ENCODE measurements around the gene MAST4.
A peak's percentile ranks its signal among the peaks of the same experiment; 100 is the strongest.

MAST4 gene

GRCh38 chr5:66972004-66972403 is 375.8 kb downstream of the MAST4 start:
- FAIRE-seq, result no peak

DNA sequence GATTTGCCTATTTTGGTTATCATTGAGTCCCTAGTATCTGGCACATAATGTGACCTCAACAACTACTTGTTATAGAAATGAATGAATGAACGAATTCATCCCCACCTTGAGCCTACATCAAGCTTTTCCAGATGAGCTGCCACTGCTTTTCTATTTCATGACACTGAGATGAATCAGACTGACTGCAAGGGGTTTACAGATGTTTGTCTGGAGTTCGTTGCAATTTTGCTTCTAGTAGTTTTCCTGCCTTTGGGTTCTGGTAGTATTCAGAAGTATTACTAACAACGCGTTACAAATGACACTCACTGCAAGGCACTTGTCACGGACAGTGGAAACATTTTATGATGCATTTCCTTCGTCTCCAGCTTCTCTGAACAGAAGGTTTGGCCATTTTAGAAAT is 378.1 kb downstream of the MAST4 start:
- no peak for FAIRE-seq

DNA sequence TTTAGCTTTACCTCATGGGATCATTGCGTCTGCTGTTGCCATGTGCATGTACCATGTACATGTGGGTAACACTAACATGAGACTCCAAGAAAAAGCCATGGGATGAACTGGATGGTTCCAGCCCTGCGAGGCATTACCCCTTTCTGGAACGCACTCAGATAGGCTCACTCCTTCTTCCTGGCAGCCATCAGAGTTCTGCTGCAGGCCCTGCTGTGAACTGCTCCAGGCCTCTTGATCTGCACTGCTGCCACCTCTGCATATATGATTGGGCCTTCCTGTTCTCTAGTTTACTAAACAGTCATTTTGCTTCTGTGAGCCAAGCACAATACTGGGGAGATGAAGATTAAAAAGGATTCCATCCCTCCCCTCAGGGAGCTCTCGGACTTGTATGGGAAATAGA is 379.9 kb downstream of the MAST4 start:
- FAIRE-seq, result no peak

DNA sequence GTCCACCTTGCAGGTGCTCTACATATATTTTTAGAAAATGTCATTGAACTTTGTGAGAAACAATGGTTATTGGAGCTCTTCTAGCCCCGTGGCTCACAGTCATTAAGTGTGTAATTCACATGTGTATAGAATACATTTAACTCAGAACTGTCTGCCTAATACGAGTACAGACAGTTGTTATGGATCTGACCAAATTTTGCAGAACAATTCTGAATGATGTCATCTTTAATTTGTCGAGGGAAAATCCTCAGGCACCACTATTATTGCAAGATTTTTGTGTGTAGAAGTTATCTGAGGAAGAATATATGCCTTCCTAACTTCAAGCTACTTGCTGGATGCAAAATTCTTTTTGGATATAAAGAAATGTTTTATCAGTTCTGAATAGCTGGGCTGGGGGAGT is 383.5 kb downstream of the MAST4 start:
- FAIRE-seq, result no peak

- FAIRE-seq, result no peak
Measured at GRCh38 chr5:66981266-66982055, 385.3 kb downstream of the MAST4 start.

- FAIRE-seq, result no peak
Measured at GRCh38 chr5:66982056-66982387, 385.8 kb downstream of the MAST4 start.

- FAIRE-seq, result no peak
Measured at GRCh38 chr5:66982470-66982869, 386.3 kb downstream of the MAST4 start.

DNA sequence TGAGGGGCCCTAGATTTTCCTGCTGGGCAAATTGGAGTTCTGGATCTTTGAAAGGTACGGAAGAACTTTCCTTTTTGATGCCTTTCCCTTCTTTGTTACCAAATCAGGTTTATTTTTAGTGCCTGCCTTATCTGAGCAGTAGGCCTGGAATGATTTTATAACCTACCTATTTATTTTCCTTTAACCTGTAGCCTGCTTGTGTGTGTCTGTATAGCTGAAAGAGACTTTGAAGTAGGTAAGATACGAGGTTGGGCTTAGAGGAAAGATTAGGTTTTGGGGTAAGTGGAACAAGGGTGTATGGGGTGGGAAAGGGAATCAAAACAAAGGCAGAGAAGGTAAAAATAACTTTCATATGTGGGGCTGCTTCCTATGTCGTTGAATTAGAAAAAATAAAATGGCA is 389.2 kb downstream of the MAST4 start:
- no peak for FAIRE-seq

GRCh38 chr5:66986009-66986408 is 389.8 kb downstream of the MAST4 start:
- FAIRE-seq, result no peak

DNA sequence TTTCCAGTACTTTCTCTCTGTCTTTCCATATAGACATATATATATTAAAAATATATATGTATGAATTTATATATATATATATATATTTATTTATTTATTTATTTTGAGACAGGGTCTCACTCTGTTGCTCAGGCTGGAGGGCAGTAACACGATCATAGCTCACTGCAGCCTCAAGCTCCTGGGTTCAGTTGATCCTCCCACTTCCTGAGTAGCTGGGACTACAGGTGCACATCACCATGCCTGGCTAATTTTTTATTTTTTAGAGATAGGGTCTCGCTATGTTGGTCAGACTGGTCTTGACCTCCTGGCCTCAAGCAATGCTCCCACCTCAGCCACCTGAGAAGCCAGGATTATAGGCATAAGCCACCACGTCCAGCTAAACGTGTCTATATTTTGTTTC is 390.3 kb downstream of the MAST4 start:
- FAIRE-seq, result no peak

- FAIRE-seq, result no peak
Measured at GRCh38 chr5:66987126-66987525, 390.9 kb downstream of the MAST4 start.

DNA sequence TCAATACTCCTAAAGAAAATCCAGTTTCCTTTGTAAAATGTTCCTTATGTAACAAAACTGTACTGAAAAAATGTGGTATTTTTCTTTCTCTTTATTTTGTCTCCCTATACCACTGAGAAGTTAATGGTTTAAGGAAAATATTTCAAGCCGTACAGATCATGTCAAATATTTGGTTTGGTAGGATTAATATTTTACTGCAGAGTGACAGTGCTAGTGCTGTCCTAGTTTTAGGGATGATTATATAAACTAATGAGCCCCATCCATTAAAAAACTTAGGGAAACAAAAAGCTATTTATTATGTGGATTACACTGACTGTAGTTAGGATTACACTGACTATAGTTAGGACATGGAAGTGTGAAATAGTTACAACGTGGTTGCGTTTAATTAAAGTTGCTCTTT is 391.3 kb downstream of the MAST4 start:
- no peak for FAIRE-seq

- peak; percentile 23 for FAIRE-seq
Measured at GRCh38 chr5:66987949-66988838, 392.0 kb downstream of the MAST4 start.

DNA sequence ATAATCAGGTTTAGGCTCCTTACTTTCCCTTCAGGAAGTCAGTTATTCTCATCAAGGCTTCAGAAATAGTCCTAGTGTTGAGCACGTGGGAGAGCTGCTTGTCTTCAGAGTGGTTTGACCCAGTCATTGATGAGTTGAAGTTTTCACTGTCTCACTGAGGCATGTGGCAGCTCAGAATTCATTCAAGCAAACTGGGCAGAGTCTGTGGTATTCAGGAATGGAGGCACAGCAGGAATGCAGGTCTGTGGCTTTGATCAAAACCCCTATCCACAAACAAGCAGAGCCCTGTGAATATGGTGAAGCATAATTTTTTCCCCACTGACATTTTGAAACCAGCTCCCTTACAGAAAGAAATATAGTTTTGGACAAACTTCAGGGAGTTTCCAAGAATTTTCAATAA is 393.1 kb downstream of the MAST4 start:
- no peak for FAIRE-seq

DNA sequence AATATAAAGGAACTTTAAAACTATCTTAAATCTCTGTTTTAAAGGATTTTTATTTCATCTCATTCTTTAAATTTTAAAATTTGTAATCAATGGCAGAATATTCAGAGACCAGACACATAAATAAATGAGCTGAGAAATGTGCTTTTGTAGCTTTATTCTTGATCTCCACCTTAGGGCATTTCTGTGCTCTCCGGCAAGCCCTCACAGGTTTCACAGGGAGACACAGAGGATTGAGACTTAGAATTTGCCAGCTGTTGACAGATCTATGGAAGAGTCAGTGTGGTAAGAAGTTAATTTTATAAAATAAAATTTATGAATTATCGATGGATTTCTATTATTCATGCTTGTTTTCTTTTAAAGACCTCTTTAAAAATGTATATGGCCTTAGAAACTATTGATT is 393.6 kb downstream of the MAST4 start:
- no peak for FAIRE-seq

DNA sequence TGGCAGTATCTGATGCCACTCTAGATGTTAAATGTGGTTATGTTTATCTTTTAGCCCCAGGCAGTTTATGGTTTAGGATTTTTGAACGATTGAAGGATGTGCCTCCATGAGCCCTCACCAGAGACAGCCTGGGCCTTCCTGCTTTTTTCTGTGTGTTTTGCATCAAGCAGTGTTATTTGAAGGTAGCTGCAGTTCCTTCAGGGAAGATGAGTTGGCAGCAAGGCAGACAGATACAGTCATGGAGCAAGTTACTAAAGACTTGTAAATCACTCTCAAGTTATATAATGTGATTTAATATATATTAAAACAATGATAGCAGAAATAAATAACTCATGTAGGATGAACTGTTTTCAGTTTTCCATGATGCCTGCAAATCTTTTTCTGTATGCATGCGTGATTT is 395.6 kb downstream of the MAST4 start:
- no peak for FAIRE-seq

- no peak for FAIRE-seq
Measured at GRCh38 chr5:66992547-66992946, 396.4 kb downstream of the MAST4 start.

DNA sequence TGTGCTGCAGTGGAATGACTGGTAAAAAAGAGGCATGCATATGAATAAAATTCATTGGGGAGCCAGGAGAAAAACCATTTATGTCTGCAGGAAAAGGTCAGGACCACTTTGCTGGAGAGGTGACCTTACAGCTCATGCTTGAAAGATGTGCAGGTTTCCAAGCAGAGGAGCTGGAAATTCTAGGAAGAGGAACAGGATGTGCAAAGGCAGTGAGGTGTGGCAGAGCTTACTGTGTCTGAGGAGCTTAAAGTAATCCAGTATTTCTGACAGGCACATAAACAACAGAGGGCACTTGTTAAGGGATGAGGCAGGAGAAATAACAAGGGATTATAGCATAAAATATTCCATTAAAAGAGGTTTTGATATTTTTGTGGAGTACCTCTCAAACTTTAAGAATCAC is 397.3 kb downstream of the MAST4 start:
- no peak for FAIRE-seq

GRCh38 chr5:66993882-66994281 is 397.7 kb downstream of the MAST4 start:
- no peak for FAIRE-seq

DNA sequence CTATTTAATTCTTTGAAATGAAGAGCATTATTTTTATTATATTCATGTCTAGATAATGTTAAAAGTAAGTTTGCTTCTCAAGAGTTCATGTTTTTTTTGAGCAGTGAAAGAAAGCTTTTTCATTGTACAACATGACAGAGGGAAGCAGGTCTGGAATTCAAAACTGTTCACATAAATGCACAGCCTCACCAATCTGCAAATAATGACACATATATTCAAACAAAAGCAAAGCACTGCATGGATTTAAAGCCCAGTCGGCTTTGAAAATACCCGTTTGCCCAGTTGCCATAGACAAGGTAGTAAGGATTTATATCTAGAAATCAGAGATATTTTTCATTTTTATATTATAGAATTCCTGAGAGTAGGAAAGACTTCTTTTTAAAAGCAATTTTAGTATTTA is 398.6 kb downstream of the MAST4 start:
- no peak for FAIRE-seq

GRCh38 chr5:67000794-67001475 is 404.7 kb downstream of the MAST4 start:
- no peak for FAIRE-seq

DNA sequence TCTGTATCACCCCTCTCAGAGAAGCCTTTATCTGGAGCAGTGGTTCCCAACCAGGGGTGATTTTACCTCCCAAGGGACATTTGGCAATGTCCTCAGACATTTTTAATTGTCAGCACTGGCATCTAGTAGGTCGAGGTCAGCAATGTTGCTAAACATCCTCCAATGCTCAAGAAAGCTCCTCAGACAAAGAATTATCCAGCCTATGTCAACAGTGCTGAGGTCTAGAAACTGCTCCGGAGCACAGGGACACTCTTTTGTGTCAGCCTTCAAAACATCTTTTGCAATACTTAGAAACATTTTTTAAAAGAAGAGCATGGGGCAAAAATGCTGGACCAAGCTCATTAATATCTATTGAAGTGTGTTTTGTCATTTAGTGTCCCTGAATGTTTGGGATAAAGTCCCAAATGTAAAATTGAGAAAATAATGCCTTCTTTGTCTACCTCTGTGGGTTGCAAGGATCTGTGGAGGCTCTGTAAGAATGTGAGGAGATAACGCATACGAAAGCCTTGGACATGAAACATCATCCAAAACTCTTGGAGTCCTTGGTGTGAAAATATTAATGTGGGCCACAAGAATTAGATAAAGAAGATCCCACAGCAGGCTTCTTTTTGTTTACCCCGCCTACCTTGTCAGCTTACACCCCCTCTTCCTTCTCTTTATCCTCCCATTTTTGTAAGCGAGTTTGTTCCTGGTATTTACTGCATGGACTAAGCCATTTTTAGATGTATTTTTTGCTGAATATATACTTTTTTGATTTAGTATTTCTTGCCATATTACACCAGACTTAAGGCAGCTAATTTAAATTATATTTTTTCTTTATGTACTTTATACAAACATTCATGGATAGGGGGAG is 406.9 kb downstream of the MAST4 start:
- no peak for FAIRE-seq

DNA sequence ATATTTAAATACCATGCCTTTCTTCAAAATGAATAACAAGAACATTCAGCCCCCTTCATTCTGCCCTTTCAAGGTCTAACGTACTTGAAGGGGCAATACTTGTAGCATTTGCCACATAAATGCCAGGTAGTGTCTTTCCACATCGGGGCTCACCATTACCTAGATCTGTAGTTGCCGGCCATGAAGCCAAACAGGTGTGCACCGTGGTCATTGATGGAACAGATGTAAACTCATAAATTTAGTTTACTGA is 407.4 kb downstream of the MAST4 start:
- FAIRE-seq, result no peak

All from A204.1 (cell line).